Measurements from ENCODE around the gene IGSF9.

IGSF9 gene

DNA sequence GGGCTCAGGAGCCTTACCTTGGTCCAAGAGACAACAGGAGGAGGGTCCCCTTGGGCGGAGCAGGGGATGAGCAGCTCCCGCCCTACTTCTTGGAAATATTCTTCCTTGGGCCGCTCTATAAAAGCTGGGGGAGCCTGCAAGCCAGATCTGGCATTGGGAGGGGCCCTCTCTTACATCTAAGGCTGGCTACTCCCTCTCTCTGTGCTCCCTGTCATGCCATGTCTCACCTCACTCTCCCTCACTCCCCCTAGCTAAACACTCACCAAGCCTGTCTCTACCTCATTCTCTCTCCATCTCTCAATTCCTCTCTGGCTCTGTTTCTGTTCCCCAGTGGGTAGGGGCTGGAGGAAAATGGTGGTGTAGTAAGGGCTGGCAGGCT lies 13.6 kb downstream of the IGSF9 start:
- DNase-seq, result no peak

GRCh38 chr1:159931101-159931794 lies 14.2 kb downstream of the IGSF9 start:
- DNase-seq, result no peak

GRCh38 chr1:159930634-159931033 lies 14.8 kb downstream of the IGSF9 start:
- no peak for DNase-seq

DNA sequence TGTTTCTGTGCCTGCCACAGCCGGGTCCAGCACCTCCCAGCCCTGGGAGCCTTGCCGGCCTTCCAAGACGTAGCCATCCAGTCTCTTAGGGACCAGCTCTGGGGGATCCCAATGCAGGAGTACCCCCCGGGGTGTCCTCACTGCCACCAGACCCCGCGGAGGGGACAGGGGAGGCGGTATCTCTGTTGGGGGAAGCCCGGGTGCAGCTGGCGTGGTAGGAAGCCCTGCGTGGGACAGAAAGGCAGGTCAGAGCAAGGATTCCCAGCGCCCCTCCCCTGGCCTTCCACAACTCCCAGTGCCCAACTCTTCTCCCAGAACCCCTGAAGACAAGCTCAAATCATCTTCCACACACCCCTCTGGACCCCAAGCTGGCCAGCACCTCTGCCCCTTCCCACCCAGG lies 15.2 kb downstream of the IGSF9 start:
- DNase-seq, result no peak

DNA sequence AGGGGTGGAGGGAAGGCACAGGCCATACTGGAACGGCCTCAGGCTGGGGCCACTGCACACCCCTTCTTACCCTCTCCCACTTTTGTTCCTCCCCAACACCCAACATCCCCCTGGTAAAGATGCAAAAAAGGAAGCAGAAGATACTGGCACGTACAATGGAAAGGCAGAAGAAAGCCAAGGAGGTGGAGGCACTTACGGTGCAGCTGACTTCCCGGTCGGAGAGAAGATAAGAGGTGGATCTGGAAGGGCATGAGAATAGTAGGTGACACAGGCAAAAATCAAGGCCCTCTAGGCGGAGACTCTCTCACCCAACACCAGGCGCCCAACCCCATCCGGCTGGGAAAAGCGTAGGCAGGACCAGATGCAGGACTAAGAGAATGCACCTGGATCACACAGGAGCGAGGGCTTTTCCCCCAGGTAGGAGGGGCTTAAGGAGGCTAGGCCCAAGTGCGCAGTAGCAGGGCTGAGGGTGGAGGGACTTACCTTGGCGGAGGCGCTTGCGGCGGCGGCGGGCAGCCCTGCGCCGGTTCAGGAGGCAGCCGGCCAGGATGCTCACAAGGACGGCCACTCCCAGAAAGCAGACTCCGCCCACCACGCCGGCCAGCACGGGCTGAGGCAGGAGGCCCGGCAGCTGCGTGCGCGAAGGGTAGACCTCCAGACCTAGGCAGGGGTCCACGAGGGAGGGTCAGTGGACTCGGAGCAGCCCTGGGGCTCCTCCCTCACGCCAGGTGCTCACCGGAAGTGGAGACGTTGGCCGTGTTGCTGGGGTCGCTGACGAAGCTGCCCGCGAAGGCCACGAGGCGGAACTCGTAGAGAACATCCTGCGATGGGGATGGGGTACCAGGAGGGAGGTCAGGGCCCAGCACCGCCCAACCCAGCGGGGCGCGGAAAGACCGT lies 16.0 kb downstream of the IGSF9 start:
- no peak for DNase-seq

DNA sequence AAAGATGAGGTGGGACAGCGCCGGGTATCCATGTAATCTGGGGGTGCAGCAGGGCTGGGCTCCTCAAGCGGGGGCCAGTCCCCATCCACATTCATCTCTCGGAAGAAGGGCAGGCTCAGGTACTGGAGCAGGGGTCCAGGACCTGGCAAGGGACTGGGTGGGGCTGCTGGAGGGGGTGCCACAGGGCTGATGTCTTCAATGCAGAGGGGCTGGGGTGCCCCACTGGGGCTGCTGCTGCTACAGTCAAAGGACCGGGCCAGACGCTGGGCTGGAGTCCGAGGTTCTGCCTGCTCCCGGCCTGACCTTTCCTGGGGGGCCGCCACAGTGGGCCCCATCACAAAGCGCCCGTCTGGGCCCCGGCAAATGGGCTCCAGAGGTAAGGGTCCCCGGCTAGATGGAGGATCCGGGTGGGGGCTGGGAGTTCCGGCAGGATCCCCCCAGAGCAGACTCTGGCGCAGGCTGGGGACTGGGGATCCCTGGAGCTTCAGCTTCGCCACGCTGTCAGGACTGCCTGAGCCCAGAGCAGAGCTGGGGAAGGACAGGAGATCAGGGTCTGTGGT lies 16.8 kb downstream of the IGSF9 start:
- no peak for DNase-seq

DNA sequence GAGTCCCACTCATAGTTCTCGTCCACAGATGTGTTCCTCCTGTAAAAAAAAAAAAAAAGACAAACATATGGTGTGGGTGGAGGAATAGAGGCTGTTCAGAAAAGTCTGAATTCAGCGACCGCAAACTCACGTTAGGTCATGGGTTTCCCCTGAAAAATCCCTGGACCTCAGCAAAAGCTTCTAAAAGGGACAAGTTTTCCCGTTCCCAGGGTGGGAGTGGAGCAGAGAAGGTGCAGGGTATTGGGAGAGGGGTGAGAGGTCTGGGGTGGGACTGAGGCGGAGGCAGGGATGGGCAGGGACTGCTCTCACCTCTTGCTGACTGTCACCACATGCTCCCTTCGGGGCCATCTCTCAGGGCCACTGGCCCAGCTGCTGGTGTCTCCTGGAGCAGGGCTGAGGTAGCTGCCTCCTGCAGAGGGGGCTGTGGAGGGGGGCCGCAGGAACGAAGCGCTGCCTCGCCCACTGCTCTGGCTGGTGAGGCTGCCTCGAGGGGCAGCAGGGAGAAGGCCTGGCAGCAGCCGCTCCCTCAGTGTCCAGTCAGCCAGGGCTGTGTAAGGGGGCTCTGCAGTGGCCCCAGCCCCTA lies 17.5 kb downstream of the IGSF9 start:
- DNase-seq, result no peak

- DNase-seq, result no peak
Observed at GRCh38 chr1:159927211-159927848, 18.1 kb downstream of the IGSF9 start.

DNA sequence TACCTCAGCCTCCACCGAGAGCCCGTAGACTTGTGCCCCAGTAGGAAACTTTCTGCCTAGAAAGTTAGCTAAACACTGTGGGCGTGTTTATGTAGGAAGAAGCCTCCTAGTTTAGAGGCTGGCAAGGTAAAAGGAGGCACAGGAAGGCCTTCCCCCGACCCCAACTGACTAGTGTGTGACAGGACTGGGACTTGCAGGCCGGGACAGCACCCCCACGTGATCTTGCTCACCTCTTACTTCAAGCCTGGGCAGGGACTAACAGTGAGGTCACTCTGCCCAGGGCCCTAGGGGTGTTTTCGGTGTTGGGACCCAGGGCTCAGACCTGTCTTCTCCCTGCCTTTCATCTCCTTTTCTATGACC lies 19.7 kb downstream of the IGSF9 start:
- DNase-seq, result no peak

DNA sequence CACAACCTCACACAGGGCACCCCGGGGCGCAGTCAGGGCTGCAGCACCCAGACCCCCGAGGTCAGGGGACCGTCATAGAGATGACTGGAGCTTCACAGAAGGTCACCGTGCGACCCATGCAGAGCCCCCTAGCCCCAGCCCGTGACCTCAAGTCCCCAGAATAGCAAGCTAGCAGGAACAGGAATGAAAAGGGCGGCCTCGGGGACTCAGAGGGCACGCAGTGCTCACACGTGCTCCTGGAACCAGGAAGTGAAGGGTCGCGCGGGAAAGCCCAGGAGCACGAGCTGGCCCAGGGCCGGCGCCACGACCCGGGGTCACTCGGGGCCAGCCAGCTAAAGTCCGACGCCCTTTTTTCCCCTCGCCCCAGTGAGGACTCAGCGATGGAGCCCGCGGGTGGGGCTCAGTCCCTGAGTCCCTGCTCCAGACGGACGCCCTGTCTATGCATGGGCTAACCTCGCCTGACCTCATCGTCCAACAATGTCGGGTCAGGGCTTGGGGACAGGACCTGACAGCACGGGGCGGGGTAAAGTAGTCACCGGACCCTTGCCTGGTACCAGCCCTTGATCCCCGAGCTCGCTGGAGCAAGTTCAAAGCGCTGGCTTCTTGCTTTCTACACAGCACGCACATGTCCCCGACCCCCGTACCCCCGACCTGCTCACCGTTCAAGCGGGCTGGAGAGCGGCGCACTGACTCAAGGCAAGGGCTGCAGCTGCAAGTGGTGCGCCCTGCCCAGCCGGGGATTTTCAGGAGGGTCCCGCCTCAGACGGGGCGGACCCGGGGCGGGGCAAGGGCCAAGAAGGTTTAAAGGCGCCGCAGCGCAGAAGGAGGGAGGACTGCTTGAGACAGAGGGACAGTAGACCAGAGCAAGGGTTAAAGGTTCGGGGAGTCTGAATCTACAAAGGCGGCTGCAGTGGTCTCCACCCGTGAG lies 20.4 kb downstream of the IGSF9 start, which contains the start of gene TAGLN2:
TSS of gene TAGLN2 (minus strand) at position 717 of the 928 bp plus-strand sequence. CDS start 4,998 bp downstream, outside the sequence.
- DNase-seq, result peak; percentile 97

GRCh38 chr1:159924025-159924790 lies 21.2 kb downstream of the IGSF9 start:
- peak; percentile 85 for DNase-seq

- peak; percentile 83 for DNase-seq
Observed at GRCh38 chr1:159923203-159924024, 22.0 kb downstream of the IGSF9 start.

- no peak for DNase-seq
Observed at GRCh38 chr1:159922511-159923202, 22.8 kb downstream of the IGSF9 start.

- DNase-seq, result no peak
Observed at GRCh38 chr1:159921700-159922504, 23.5 kb downstream of the IGSF9 start.

- no peak for DNase-seq
Observed at GRCh38 chr1:159921251-159921650, 24.2 kb downstream of the IGSF9 start.

DNA sequence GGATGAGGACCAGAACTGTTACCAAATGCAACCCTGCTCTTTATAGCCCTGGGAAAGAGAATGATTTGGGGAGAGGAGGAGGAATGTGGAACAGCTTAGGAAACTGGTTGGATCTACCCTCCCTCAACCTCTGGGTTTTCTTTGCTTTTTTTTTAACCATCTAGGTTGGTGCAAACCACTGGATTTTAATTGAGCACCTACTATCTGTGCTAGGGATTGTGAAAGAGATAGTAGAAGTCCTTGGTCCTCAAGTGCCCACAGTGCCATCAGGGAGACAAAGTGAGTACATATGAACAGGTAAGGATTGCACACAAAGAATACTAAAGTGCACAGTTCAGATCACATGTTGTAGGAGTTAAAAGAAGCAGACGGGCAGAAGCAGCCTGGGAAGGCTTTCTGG lies 24.8 kb downstream of the IGSF9 start:
- DNase-seq, result no peak

- DNase-seq, result no peak
Observed at GRCh38 chr1:159920202-159920601, 25.2 kb downstream of the IGSF9 start.

DNA sequence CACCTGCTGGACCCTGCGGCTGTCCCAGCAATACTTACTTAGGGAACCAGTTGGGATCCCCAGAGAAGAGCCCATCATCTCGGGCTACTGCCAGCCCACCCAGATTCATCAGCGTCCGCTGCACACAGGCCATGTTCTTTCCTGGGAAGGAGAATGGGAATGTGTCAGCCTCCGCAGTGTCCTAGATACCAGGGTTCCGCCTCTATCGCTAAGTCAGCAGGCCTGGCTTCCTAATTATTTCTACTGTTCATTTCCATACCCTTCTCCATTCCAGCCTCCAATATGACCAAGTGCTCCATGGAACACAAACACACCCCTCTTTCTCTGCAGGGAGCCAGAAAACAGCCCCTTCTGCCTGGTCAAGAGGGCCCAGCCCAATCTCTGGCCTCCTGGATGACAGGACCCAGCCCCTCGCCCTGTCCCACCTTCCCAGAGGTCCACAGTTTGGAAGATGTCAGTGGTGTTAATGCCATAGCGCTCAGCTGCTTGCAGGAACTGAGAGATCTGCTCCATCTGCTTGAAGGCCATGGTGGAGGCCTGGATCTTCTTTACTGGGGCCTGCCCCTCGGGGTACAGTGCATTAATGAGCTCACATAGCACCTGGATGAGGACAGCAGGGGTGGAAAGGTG lies 26.1 kb downstream of the IGSF9 start:
- no peak for DNase-seq

Data from activated CD8-positive, alpha-beta memory T cell treated with anti-CD3 and anti-CD28 coated beads for 24 hours (primary cell).